Spleen (tissue), 7 donors: Measurements from ENCODE around the gene FOXJ2.

Source experiments
- POLR2A ChIP-seq, 3 donors: fragments of 450-650 bp; IDR thresholded peaks; one replicate each; pipeline ENCODE4 v1.5.1; 2017; ENCODE audit warnings: antibody characterized with exemption in 3 of 3, mild to moderate bottlenecking in 1 of 3
- POLR2AphosphoS5 ChIP-seq, 3 donors: sonication (generic); formaldehyde crosslinking; IDR thresholded peaks; one replicate each; pipeline ENCODE4 v1.5.1; 2017; ENCODE audit warnings: antibody characterized with exemption in 3 of 3
- TF ChIP-seq, protein P1 (sequence below), 11 experiments: fragments of 200-600 bp in 7 of 11; fragments of 450-650 bp in 4 of 11; sonication (generic) in 4 of 11; IDR thresholded peaks in 8 of 11; conservative IDR thresholded peaks in 3 of 11; 1 replicate in 7 of 11; 2 replicates in 4 of 11; pipeline versions ENCODE4 v1.4.0 to v1.8.0; 2016 to 2021; ENCODE audit warnings: antibody characterized with exemption in 11 of 11, inconsistent platforms in 4 of 11, mild to moderate bottlenecking in 1 of 11
- donor health status: DM: no; HTN: no; CAD: no; lungs with moderate emphysema.
- donor health status: DM: no; HTN: no; CAD: no.
- donor health status: DM: no; HTN: no; CAD: no.

DNA sequence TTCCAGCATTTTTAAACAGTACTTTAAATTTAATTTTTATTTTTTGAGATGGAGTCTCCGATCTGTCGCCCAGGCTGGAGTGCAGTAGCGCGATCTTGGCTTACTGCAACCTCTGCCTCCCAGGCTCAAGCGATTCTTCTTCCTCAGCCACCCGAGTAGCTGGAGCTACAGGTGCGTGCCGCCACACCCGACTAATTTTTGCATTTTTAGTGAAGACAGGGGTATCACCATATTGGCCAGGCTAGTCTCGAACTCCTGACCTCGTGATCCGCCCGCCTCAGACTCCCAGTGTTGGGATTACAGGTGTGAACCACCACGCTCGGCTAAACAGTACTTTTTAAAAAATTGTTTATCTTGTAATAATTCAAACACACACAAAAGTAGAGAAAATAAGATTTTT, 4.2 kb upstream of the FOXJ2 start:
- TF ChIP-seq, protein P1, sequence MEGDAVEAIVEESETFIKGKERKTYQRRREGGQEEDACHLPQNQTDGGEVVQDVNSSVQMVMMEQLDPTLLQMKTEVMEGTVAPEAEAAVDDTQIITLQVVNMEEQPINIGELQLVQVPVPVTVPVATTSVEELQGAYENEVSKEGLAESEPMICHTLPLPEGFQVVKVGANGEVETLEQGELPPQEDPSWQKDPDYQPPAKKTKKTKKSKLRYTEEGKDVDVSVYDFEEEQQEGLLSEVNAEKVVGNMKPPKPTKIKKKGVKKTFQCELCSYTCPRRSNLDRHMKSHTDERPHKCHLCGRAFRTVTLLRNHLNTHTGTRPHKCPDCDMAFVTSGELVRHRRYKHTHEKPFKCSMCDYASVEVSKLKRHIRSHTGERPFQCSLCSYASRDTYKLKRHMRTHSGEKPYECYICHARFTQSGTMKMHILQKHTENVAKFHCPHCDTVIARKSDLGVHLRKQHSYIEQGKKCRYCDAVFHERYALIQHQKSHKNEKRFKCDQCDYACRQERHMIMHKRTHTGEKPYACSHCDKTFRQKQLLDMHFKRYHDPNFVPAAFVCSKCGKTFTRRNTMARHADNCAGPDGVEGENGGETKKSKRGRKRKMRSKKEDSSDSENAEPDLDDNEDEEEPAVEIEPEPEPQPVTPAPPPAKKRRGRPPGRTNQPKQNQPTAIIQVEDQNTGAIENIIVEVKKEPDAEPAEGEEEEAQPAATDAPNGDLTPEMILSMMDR (IDR thresholded peaks at IDR 0.05 in 8 of 11, conservative IDR thresholded peaks at IDR 0.05 in 3 of 11), result no peak
- TF ChIP-seq POLR2A (IDR thresholded peaks at IDR 0.05) (no peak), POLR2AphosphoS5 (IDR thresholded peaks at IDR 0.05) (no peak)
